Ishikawa (cell line): Measurements from ENCODE around the gene CFAP157.

ENCODE experiments used
- CEBPB ChIP-seq: IDR thresholded peaks from 2 replicates; pipeline ENCODE4 v1.6.1; 2012
- CREB1 ChIP-seq: IDR thresholded peaks from 2 replicates; pipeline ENCODE4 v1.6.1; 2012; ENCODE audit warnings: low read depth
- EP300 ChIP-seq: IDR thresholded peaks from 2 replicates; pipeline ENCODE4 v1.6.1; 2012; ENCODE audit warnings: borderline replicate concordance
- FOXM1 ChIP-seq: IDR thresholded peaks from 2 replicates; pipeline ENCODE4 v1.6.1; 2012; ENCODE audit warnings: low read depth, borderline replicate concordance
- NFIC ChIP-seq: IDR thresholded peaks from 2 replicates; pipeline ENCODE4 v1.6.1; 2012
- RAD21 ChIP-seq: IDR thresholded peaks from 2 replicates; pipeline ENCODE4 v1.6.1; 2012; ENCODE audit warnings: low read depth
- TAF1 ChIP-seq: IDR thresholded peaks from 2 replicates; pipeline ENCODE4 v1.6.1; 2012; ENCODE audit warnings: low read depth, mild to moderate bottlenecking
- TCF12 ChIP-seq: IDR thresholded peaks from 2 replicates; pipeline ENCODE4 v1.6.1; 2012; ENCODE audit warnings: low read depth
- YY1 ChIP-seq: IDR thresholded peaks from 2 replicates; pipeline ENCODE4 v1.6.1; 2012; ENCODE audit warnings: low read depth
- TF ChIP-seq, protein P1 (sequence below): IDR thresholded peaks from 2 replicates; pipeline ENCODE4 v1.6.1; 2012
- TF ChIP-seq, protein P2 (sequence below): IDR thresholded peaks from 2 replicates; pipeline ENCODE4 v1.6.1; 2012

DNA sequence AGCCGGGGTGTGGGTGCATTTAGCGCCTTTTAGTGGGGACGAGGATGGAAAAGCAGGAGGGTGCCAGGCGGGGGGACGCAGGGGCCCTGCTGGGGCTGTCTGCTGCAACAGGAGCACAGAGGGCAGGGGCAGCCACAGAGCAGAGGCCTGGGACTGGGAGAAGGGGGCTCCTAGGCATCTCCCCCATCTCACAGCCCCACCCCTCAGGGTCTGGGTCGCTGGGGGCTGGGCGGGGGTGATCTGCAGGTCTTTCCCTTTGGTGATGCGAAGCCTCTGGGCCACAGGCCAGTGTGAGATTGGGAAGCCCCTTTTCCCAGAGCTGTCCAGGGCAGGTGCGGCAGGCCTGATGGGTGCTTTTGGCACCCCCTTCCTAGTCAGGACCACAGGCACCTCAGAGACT lies 23.5 kb downstream of the CFAP157 start:
- TF ChIP-seq EP300, result no peak
- no peak for TF ChIP-seq CEBPB
- no peak for TF ChIP-seq NFIC
- TF ChIP-seq TAF1, result no peak
- no peak for TF ChIP-seq TCF12
- no peak for TF ChIP-seq FOXM1
- TF ChIP-seq, protein P1, sequence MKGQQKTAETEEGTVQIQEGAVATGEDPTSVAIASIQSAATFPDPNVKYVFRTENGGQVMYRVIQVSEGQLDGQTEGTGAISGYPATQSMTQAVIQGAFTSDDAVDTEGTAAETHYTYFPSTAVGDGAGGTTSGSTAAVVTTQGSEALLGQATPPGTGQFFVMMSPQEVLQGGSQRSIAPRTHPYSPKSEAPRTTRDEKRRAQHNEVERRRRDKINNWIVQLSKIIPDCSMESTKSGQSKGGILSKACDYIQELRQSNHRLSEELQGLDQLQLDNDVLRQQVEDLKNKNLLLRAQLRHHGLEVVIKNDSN, result no peak
- no peak for TF ChIP-seq CREB1
- no peak for TF ChIP-seq YY1
- TF ChIP-seq RAD21, result no peak
- TF ChIP-seq, protein P2, sequence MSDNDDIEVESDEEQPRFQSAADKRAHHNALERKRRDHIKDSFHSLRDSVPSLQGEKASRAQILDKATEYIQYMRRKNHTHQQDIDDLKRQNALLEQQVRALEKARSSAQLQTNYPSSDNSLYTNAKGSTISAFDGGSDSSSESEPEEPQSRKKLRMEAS, result no peak
